ENCODE measurements around the gene PCYOX1L.

- TF ChIP-seq TCF3 (CRISPR knock-in tag; IDR thresholded peaks at IDR 0.05), result no peak
- TF ChIP-seq CTCF (IDR thresholded peaks at IDR 0.05 in 2 of 3, conservative IDR thresholded peaks at IDR 0.05 in 1 of 3; ENCODE audit: insufficient read depth in 2 of 3, low read depth in 1 of 3, low read length in 3 of 3), result no peak
These were observed 20.1 kb upstream of the PCYOX1L start for GRCh38 chr5:149337736-149338135.

Measured in K562 (cell line).